Ascending aorta (tissue), 2 donors: Measurements from ENCODE around the gene STX8. TPM values are rescaled to one million over a fixed set of nuclear protein-coding genes. Genes with fewer than 3 reads are reported as not detected.

Experiments used
- DNase-seq, 2 donors: peaks; one replicate each; pipeline ENCODE4 v3.0.0-alpha.2; 2019; ENCODE audit warnings: low spot score in 2 of 2
- H3K27ac ChIP-seq, 2 donors: fragments of 200-600 bp; sonication (generic); one replicate each; pipeline ENCODE4 v1.5.1; 2016 to 2017; ENCODE audit warnings: mild to moderate bottlenecking in 1 of 2
- H3K27me3 ChIP-seq: fragments of 200-600 bp; sonication (generic); one replicate; pipeline ENCODE4 v1.5.1; 2017
- H3K36me3 ChIP-seq, 2 donors: fragments of 200-600 bp; sonication (generic); one replicate each; pipeline ENCODE4 v1.5.1; 2016
- H3K4me1 ChIP-seq, 2 donors: fragments of 200-600 bp; sonication (generic); one replicate each; pipeline ENCODE4 v1.5.1; 2016 to 2017; ENCODE audit warnings: mild to moderate bottlenecking in 1 of 2
- H3K4me3 ChIP-seq, 2 donors: fragments of 200-600 bp; sonication (generic); one replicate each; pipeline ENCODE4 v1.5.1; 2016 to 2017; ENCODE audit warnings: mild to moderate bottlenecking in 1 of 2
- H3K9me3 ChIP-seq, 2 donors: fragments of 200-600 bp; sonication (generic); one replicate each; pipeline ENCODE4 v1.5.1; 2016
- intact Hi-C: fragments of 100-400 bp; cut with DNase I; formaldehyde crosslinking; loops from one replicate; pipeline ENCODE4 v1.15.1; 2023
- total RNA-seq: library from RNA; depleted of rRNA; stranded (reverse); fragments of >200 nt; gene quantifications from one replicate; pipeline ENCODE4 v1.1.0, GENCODE V29; 2016
- TF ChIP-seq, protein P1 (sequence below), 3 experiments: fragments of 200-600 bp in 2 of 3; fragments of 450-650 bp in 1 of 3; sonication (generic) in 2 of 3; IDR thresholded peaks; one replicate each; pipeline ENCODE4 v1.5.1; 2016 to 2019; ENCODE audit warnings: antibody characterized with exemption in 3 of 3, mild to moderate bottlenecking in 1 of 3, moderate library complexity in 1 of 3

STX8 gene
- total RNA-seq, 1 donor from 2014 or later, result 7.6 TPM

GRCh38 chr17:9439851-9440250 lies 135.8 kb downstream of the STX8 start:
- no peaks in the 10 kb centered on the region for H3K9me3 ChIP-seq
- no peak overlapping the region for H3K27ac ChIP-seq
- DNase-seq, result no peak
- peaks cover under 1 to 3% of the 10 kb centered on the region in 2 donors for H3K36me3 ChIP-seq
- TF ChIP-seq, protein P1, sequence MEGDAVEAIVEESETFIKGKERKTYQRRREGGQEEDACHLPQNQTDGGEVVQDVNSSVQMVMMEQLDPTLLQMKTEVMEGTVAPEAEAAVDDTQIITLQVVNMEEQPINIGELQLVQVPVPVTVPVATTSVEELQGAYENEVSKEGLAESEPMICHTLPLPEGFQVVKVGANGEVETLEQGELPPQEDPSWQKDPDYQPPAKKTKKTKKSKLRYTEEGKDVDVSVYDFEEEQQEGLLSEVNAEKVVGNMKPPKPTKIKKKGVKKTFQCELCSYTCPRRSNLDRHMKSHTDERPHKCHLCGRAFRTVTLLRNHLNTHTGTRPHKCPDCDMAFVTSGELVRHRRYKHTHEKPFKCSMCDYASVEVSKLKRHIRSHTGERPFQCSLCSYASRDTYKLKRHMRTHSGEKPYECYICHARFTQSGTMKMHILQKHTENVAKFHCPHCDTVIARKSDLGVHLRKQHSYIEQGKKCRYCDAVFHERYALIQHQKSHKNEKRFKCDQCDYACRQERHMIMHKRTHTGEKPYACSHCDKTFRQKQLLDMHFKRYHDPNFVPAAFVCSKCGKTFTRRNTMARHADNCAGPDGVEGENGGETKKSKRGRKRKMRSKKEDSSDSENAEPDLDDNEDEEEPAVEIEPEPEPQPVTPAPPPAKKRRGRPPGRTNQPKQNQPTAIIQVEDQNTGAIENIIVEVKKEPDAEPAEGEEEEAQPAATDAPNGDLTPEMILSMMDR (IDR thresholded peaks at IDR 0.05), result no peak
- H3K27me3 ChIP-seq, result no peaks in the 10 kb centered on the region
- H3K4me3 ChIP-seq, result no peak overlapping the region
- H3K4me1 ChIP-seq, result no peaks in the 10 kb centered on the region
- intact Hi-C loops, result no loop called here

GRCh38 chr17:9436630-9437029 lies 139.0 kb downstream of the STX8 start:
- Histone ChIP-seq H3K4me1 (peaks cover 0 to 6% of the 10 kb centered on the region in 2 donors), H3K9me3 (no peaks in the 10 kb centered on the region), H3K4me3 (no peak overlapping the region), H3K36me3 (peaks cover 3 to 5% of the 10 kb centered on the region in 2 donors), H3K27me3 (no peaks in the 10 kb centered on the region), H3K27ac (no peak overlapping the region)
- DNase-seq, result no peak
- intact Hi-C loops, result no loop called here
- TF ChIP-seq, protein P1 (IDR thresholded peaks at IDR 0.05), result no peak

DNA sequence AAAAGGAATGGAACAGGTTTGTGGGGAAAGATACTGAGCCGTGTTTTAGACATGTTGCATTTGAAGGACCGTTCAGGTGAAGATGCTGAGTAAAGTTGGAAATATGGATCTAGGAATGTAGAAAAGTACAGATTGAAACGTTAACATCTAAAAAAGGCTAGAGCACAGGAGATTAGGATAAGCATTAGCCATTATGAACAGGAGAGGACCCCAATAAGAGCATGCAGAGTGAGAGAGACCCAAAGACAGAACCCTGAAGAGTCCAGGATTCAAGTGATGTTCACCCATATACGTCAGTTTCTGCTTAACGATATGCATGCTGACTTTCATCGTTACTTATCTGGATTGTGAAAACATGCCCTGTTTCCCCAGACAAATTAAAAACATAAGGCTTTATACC lies 140.5 kb downstream of the STX8 start:
- no peak overlapping the region for H3K27ac ChIP-seq
- intact Hi-C loops, result no loop called here
- no peak for DNase-seq

DNA sequence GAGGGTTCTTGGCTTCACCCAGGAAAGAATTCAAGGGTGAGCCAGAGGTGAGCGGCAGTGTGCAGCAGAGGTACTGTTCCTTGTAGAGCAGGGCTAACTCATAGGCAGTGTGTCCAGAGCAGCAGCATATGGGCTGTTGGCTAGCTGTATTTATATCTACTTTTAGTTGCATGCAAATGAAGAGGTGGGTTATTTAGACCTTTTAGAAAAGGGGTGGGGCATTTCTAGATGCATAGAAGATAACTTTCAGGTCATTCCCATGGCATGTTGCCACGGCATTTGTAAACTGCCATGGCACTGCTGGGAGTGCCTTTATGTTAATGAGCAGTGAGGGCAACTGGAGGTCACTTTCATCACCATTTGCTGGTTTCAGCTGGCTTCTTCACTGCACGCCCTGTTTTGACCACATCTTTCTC lies 141.0 kb downstream of the STX8 start:
- H3K4me1 ChIP-seq, result peaks cover 0 to 8% of the 10 kb centered on the region in 2 donors
- no peak overlapping the region for H3K4me3 ChIP-seq
- intact Hi-C loops, result loop anchor here (5.0 kb wide), 1 partner anchor 43 kb away; no protein-coding TSS in a partner anchor
- H3K27me3 ChIP-seq, result no peaks in the 10 kb centered on the region
- H3K27ac ChIP-seq, result no peak overlapping the region
- peaks cover 0 to 5% of the 10 kb centered on the region in 2 donors for H3K36me3 ChIP-seq
- TF ChIP-seq, protein P1 (IDR thresholded peaks at IDR 0.05), result no peak
- no peak for DNase-seq
- no peaks in the 10 kb centered on the region for H3K9me3 ChIP-seq

More for the DNA sequence above, 140.5 kb downstream of the STX8 start:
- peaks cover 0 to 8% of the 10 kb centered on the region in 2 donors for H3K4me1 ChIP-seq
- no peak overlapping the region for H3K4me3 ChIP-seq
- no peaks in the 10 kb centered on the region for H3K9me3 ChIP-seq
- TF ChIP-seq, protein P1 (IDR thresholded peaks at IDR 0.05), result no peak
- no peaks in the 10 kb centered on the region for H3K27me3 ChIP-seq
- peaks cover 0 to 5% of the 10 kb centered on the region in 2 donors for H3K36me3 ChIP-seq

DNA sequence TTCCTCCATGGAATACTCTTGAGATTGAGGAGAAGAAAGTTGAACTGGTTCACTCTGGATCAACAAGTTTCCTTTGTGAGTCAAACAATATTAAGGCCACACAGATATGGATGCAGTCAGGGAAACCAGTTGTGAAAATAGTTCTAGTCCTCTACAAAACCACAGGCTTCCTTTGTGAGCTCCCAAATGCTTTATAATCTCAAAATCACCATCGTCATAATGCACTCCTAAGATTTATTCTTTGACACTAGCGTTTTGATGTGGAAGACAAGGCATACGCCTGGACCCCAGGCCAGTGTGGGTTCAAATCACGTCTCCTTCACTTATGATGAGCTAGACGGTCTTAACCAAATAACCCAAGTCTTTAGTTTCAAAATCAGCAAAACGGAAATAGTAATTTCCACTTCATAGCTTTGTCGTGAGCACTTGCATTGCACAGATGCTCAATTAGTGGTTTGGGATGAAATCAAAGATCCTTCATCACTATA lies 142.6 kb downstream of the STX8 start:
- intact Hi-C loops, result loop anchor here (5.0 kb wide), 1 partner anchor 44 kb away; no protein-coding TSS in a partner anchor
- Histone ChIP-seq H3K27me3 (no peaks in the 10 kb centered on the region), H3K36me3 (peaks cover 0 to 5% of the 10 kb centered on the region in 2 donors), H3K4me3 (no peak overlapping the region), H3K27ac (peak overlapping the region; percentile 13 to 25), H3K9me3 (no peaks in the 10 kb centered on the region), H3K4me1 (peaks cover 0 to 8% of the 10 kb centered on the region in 2 donors)
- DNase-seq, result no peak
- TF ChIP-seq, protein P1 (IDR thresholded peaks at IDR 0.05), result no peak
